Measurements from ENCODE around the gene FBXO40. TPM values are rescaled to one million over a fixed set of nuclear protein-coding genes. Genes with fewer than 3 reads are reported as not detected.

The FBXO40 gene
- total and polyA plus RNA-seq, 2 of the 8 experiments (the other 6 are each of a cell fraction or from before 2014, with no cell fraction given), result 0.03 TPM; not detected in 1

- TF ChIP-seq, protein P1, sequence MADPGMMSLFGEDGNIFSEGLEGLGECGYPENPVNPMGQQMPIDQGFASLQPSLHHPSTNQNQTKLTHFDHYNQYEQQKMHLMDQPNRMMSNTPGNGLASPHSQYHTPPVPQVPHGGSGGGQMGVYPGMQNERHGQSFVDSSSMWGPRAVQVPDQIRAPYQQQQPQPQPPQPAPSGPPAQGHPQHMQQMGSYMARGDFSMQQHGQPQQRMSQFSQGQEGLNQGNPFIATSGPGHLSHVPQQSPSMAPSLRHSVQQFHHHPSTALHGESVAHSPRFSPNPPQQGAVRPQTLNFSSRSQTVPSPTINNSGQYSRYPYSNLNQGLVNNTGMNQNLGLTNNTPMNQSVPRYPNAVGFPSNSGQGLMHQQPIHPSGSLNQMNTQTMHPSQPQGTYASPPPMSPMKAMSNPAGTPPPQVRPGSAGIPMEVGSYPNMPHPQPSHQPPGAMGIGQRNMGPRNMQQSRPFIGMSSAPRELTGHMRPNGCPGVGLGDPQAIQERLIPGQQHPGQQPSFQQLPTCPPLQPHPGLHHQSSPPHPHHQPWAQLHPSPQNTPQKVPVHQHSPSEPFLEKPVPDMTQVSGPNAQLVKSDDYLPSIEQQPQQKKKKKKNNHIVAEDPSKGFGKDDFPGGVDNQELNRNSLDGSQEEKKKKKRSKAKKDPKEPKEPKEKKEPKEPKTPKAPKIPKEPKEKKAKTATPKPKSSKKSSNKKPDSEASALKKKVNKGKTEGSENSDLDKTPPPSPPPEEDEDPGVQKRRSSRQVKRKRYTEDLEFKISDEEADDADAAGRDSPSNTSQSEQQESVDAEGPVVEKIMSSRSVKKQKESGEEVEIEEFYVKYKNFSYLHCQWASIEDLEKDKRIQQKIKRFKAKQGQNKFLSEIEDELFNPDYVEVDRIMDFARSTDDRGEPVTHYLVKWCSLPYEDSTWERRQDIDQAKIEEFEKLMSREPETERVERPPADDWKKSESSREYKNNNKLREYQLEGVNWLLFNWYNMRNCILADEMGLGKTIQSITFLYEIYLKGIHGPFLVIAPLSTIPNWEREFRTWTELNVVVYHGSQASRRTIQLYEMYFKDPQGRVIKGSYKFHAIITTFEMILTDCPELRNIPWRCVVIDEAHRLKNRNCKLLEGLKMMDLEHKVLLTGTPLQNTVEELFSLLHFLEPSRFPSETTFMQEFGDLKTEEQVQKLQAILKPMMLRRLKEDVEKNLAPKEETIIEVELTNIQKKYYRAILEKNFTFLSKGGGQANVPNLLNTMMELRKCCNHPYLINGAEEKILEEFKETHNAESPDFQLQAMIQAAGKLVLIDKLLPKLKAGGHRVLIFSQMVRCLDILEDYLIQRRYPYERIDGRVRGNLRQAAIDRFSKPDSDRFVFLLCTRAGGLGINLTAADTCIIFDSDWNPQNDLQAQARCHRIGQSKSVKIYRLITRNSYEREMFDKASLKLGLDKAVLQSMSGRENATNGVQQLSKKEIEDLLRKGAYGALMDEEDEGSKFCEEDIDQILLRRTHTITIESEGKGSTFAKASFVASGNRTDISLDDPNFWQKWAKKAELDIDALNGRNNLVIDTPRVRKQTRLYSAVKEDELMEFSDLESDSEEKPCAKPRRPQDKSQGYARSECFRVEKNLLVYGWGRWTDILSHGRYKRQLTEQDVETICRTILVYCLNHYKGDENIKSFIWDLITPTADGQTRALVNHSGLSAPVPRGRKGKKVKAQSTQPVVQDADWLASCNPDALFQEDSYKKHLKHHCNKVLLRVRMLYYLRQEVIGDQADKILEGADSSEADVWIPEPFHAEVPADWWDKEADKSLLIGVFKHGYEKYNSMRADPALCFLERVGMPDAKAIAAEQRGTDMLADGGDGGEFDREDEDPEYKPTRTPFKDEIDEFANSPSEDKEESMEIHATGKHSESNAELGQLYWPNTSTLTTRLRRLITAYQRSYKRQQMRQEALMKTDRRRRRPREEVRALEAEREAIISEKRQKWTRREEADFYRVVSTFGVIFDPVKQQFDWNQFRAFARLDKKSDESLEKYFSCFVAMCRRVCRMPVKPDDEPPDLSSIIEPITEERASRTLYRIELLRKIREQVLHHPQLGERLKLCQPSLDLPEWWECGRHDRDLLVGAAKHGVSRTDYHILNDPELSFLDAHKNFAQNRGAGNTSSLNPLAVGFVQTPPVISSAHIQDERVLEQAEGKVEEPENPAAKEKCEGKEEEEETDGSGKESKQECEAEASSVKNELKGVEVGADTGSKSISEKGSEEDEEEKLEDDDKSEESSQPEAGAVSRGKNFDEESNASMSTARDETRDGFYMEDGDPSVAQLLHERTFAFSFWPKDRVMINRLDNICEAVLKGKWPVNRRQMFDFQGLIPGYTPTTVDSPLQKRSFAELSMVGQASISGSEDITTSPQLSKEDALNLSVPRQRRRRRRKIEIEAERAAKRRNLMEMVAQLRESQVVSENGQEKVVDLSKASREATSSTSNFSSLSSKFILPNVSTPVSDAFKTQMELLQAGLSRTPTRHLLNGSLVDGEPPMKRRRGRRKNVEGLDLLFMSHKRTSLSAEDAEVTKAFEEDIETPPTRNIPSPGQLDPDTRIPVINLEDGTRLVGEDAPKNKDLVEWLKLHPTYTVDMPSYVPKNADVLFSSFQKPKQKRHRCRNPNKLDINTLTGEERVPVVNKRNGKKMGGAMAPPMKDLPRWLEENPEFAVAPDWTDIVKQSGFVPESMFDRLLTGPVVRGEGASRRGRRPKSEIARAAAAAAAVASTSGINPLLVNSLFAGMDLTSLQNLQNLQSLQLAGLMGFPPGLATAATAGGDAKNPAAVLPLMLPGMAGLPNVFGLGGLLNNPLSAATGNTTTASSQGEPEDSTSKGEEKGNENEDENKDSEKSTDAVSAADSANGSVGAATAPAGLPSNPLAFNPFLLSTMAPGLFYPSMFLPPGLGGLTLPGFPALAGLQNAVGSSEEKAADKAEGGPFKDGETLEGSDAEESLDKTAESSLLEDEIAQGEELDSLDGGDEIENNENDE (IDR thresholded peaks at IDR 0.05; ENCODE audit: insufficient replicate concordance, low read length), result no peak
- TF ChIP-seq SUZ12 (IDR thresholded peaks at IDR 0.05; ENCODE audit: low read length) (no peak), POLR2A (IDR thresholded peaks at IDR 0.05; ENCODE audit: control extremely low read depth in 1 of 2, low read depth in 2 of 2, low read length in 2 of 2) (no peak), RXRA (IDR thresholded peaks at IDR 0.05; ENCODE audit: insufficient read depth, low read depth, low read length) (no peak), RAD21 (IDR thresholded peaks at IDR 0.05 in 1 of 2, conservative IDR thresholded peaks at IDR 0.05 in 1 of 2; ENCODE audit: low read depth in 2 of 2, low read length in 2 of 2) (no peak), FOSL1 (IDR thresholded peaks at IDR 0.05; ENCODE audit: insufficient read depth, low read depth, low read length) (no peak), TBP (IDR thresholded peaks at IDR 0.05; ENCODE audit: low read depth, low read length) (no peak), NANOG (IDR thresholded peaks at IDR 0.05; ENCODE audit: insufficient read depth, low read depth, low read length, poor library complexity, severe bottlenecking) (no peak)
- TF ChIP-seq, protein P2, sequence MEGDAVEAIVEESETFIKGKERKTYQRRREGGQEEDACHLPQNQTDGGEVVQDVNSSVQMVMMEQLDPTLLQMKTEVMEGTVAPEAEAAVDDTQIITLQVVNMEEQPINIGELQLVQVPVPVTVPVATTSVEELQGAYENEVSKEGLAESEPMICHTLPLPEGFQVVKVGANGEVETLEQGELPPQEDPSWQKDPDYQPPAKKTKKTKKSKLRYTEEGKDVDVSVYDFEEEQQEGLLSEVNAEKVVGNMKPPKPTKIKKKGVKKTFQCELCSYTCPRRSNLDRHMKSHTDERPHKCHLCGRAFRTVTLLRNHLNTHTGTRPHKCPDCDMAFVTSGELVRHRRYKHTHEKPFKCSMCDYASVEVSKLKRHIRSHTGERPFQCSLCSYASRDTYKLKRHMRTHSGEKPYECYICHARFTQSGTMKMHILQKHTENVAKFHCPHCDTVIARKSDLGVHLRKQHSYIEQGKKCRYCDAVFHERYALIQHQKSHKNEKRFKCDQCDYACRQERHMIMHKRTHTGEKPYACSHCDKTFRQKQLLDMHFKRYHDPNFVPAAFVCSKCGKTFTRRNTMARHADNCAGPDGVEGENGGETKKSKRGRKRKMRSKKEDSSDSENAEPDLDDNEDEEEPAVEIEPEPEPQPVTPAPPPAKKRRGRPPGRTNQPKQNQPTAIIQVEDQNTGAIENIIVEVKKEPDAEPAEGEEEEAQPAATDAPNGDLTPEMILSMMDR (IDR thresholded peaks at IDR 0.05; ENCODE audit: control extremely low read depth in 1 of 3, insufficient read depth in 1 of 3, low read depth in 1 of 3, low read length in 3 of 3), result no peak
These were observed 31.0 kb upstream of the FBXO40 start (continued) for GRCh38 chr3:121562148-121562547.
